ENCODE measurements around the gene WDFY4. TPM values are rescaled to one million over a fixed set of nuclear protein-coding genes. Genes with fewer than 3 reads are reported as not detected.

WDFY4 gene
- total RNA-seq, 1 donor from 2014 or later, result 4.3 TPM

DNA sequence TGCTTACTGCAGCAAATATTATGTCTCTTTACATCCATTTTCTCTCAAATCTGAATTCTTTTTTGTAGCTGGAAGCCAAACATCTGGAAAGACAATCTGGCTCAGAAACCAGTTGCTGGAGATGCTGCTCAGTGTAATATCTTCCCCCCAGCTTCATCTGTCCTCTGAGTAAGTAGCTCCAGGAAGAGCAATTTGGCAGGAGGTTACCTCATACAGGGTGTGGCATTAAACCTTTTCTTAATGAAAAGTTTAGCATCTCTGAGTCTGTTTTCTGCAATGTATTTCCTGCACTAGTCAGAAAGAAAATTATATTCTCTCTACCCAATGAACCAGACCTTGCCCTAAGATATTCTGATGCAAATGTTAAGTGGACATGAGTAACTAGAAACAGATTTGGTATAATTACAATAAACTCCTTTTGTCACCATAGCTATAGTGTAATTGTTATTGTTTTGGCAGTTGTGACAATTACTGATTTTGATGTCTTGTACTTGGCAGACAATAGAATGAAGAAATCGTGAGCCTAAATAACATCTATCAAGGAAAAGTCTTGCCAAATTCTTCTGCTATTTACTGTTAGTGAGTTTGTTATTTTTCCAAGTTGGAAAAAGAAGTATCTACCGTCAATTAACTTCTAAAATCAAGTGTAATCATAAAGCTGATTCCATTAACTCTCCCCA is 123.3 kb downstream of the WDFY4 start:
- Mint-ChIP-seq H3K27ac (no peak overlapping the region), H3K4me1 (peaks cover 29% of the 10 kb centered on the region), H3K9me3 (no peaks in the 10 kb centered on the region), H3K27me3 (ENCODE audit: low read depth) (peaks cover 9% of the 10 kb centered on the region), H3K36me3 (peaks cover 2% of the 10 kb centered on the region), H3K4me3 (no peak overlapping the region)
- DNase-seq (ENCODE audit: low spot score in 2 of 2, unreplicated experiment in 2 of 2), result no peak
- TF ChIP-seq, protein P1, sequence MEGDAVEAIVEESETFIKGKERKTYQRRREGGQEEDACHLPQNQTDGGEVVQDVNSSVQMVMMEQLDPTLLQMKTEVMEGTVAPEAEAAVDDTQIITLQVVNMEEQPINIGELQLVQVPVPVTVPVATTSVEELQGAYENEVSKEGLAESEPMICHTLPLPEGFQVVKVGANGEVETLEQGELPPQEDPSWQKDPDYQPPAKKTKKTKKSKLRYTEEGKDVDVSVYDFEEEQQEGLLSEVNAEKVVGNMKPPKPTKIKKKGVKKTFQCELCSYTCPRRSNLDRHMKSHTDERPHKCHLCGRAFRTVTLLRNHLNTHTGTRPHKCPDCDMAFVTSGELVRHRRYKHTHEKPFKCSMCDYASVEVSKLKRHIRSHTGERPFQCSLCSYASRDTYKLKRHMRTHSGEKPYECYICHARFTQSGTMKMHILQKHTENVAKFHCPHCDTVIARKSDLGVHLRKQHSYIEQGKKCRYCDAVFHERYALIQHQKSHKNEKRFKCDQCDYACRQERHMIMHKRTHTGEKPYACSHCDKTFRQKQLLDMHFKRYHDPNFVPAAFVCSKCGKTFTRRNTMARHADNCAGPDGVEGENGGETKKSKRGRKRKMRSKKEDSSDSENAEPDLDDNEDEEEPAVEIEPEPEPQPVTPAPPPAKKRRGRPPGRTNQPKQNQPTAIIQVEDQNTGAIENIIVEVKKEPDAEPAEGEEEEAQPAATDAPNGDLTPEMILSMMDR (IDR thresholded peaks at IDR 0.05; ENCODE audit: unreplicated experiment), result no peak

DNA sequence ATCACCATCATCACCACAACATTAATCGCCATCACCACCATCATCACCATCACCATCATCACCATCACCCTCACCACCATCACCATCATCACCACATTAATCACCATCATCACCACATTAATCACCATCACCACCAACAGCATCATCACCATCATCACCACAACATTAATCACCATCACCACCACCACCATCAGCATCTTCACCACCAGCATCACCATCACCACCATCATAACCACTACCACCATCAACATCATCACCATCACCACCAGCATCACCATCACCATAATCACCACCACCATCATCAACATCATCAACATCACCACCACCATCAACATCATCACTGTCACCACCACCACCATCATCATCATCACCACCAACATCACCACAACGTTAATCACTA is 124.6 kb downstream of the WDFY4 start:
- no peaks in the 10 kb centered on the region for H3K9me3 Mint-ChIP-seq
- H3K36me3 Mint-ChIP-seq, result peaks cover 2% of the 10 kb centered on the region
- no peak overlapping the region for H3K4me3 Mint-ChIP-seq
- H3K27me3 Mint-ChIP-seq (ENCODE audit: low read depth), result peaks cover 11% of the 10 kb centered on the region
- TF ChIP-seq, protein P1 (IDR thresholded peaks at IDR 0.05; ENCODE audit: unreplicated experiment), result no peak
- no peak for DNase-seq (ENCODE audit: low spot score in 2 of 2, unreplicated experiment in 2 of 2)
- H3K4me1 Mint-ChIP-seq, result peaks cover 21% of the 10 kb centered on the region
- no peak overlapping the region for H3K27ac Mint-ChIP-seq

DNA sequence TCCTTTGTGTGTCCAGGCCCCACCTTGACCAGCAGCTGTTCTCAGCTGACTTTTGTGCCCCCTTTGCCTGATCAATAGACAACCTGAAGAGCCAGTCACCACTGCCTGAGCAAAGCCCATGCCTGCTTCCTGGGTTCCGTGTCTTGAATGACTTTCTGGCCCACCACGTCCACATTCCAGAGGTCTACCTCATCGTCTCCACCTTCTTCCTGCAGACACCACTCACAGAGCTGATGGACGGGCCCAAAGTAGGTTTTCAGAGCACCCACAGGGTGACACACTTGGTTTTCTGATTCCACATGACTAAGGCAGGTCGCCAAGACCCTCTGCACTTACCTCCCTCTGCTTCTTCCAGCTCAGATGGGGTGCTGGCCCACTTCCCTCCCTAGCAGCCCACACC is 126.8 kb downstream of the WDFY4 start:
- DNase-seq (ENCODE audit: low spot score in 2 of 2, unreplicated experiment in 2 of 2), result no peak
- Mint-ChIP-seq H3K4me1 (peaks cover under 1% of the 10 kb centered on the region), H3K27ac (no peak overlapping the region), H3K36me3 (peaks cover 2% of the 10 kb centered on the region), H3K9me3 (no peaks in the 10 kb centered on the region), H3K27me3 (ENCODE audit: low read depth) (peaks cover 12% of the 10 kb centered on the region), H3K4me3 (no peak overlapping the region)
- TF ChIP-seq, protein P1 (IDR thresholded peaks at IDR 0.05; ENCODE audit: unreplicated experiment), result no peak

DNA sequence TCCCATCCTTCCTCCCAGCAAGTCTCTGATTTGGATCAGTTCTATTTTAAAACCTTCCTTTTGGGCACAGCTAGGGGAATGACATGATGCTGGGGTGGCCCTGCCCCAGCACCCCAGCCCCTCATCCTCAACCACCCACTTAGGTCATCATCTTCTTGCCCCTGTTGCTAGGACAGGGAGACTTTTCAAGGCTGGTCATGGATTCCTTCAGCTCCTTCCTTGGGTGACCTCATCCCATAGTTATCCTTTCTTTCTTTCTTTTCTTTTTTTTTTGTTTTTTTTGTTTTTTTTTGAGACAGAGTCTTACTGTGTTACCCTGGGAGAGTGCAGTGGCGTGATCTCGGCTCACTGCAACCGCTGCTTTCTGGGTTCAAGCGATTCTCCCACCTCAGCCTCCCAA is 127.2 kb downstream of the WDFY4 start:
- H3K4me1 Mint-ChIP-seq, result no peaks in the 10 kb centered on the region
- TF ChIP-seq, protein P1 (IDR thresholded peaks at IDR 0.05; ENCODE audit: unreplicated experiment), result no peak
- peaks cover 12% of the 10 kb centered on the region for H3K27me3 Mint-ChIP-seq (ENCODE audit: low read depth)
- peaks cover 2% of the 10 kb centered on the region for H3K36me3 Mint-ChIP-seq
- H3K4me3 Mint-ChIP-seq, result no peak overlapping the region
- DNase-seq (ENCODE audit: low spot score in 2 of 2, unreplicated experiment in 2 of 2), result no peak
- no peak overlapping the region for H3K27ac Mint-ChIP-seq
- no peaks in the 10 kb centered on the region for H3K9me3 Mint-ChIP-seq

DNA sequence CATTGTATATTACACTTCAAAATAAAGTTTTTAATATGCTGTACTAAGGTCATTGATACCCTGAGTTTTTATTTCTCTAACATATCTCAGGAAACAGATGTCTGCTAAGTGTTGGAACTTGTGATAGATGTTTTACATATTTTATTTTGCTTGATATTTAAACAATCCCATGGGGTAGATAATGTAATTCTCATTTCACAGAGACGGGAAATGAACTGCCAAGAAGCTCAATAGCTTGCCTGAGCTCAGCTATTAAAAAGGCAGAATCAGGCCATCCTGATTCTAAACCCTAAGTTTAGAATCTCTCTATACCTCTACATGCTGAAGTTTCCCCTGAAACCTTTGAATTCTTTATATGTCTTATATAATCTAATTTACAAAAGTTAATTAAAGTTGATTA is 128.6 kb downstream of the WDFY4 start:
- DNase-seq (ENCODE audit: low spot score in 2 of 2, unreplicated experiment in 2 of 2), result no peak
- TF ChIP-seq, protein P1 (IDR thresholded peaks at IDR 0.05; ENCODE audit: unreplicated experiment), result no peak
- H3K4me3 Mint-ChIP-seq, result no peak overlapping the region
- H3K4me1 Mint-ChIP-seq, result no peaks in the 10 kb centered on the region
- H3K36me3 Mint-ChIP-seq, result peaks cover 2% of the 10 kb centered on the region
- H3K27me3 Mint-ChIP-seq (ENCODE audit: low read depth), result peaks cover 12% of the 10 kb centered on the region
- H3K27ac Mint-ChIP-seq, result no peak overlapping the region
- no peaks in the 10 kb centered on the region for H3K9me3 Mint-ChIP-seq

Data from mesothelial cell of epicardium (in vitro differentiated cells).